Measurements from ENCODE around the gene CLNS1A. TPM values are rescaled to one million over a fixed set of nuclear protein-coding genes. Genes with fewer than 3 reads are reported as not detected.

Gene CLNS1A
- total RNA-seq, 1 experiment from 2014 or later: 151 TPM

GRCh38 chr11:77630157-77630710, 7.4 kb downstream of the CLNS1A start:
- Histone ChIP-seq H3K4me3 (replicated peaks in 1 of 2; ENCODE audit: low read depth in 1 of 2, low read length in 2 of 2) (no peak overlapping the region), H3K79me2 (ENCODE audit: insufficient read depth, low read length) (peaks cover 92% of the 10 kb centered on the region), H3K36me3 (ENCODE audit: control insufficient read depth in 1 of 2, insufficient read depth in 2 of 2, low read length in 2 of 2) (peaks cover 11 to 16% of the 10 kb centered on the region in 2 experiments; a peak in 2 of 4 replicates), H3K9ac (ENCODE audit: low read length) (no peak overlapping the region), H3K4me2 (ENCODE audit: low read length) (no peak overlapping the region), H3K27ac (ENCODE audit: low read depth, low read length) (no peak overlapping the region), H3K9me2 (ENCODE audit: insufficient read depth) (no peaks in the 10 kb centered on the region), H3K9me3 (ENCODE audit: control insufficient read depth in 1 of 2, insufficient read depth in 1 of 2, low read depth in 1 of 2, low read length in 2 of 2) (no peaks in the 10 kb centered on the region), H2AFZ (ENCODE audit: low read depth, low read length, poor library complexity, severe bottlenecking) (no peak overlapping the region), H4K20me1 (ENCODE audit: insufficient read depth) (no peaks in the 10 kb centered on the region; the same call in 1 of the 2 replicates), H3K27me3 (ENCODE audit: insufficient read depth, low read length) (no peaks in the 10 kb centered on the region), H3K4me1 (ENCODE audit: control insufficient read depth in 1 of 2, insufficient read depth in 2 of 2, low read length in 2 of 2) (0 out of 4 replicates have a peak, but pooled peaks cover 0 to 2% of the 10 kb centered on the region in 2 experiments)
- ATAC-seq (no peak), DNase-seq (ENCODE audit: low read depth, low spot score) (no peak)
- intact Hi-C loops (cut with micrococcal nuclease): no loop called here
- ChIA-PET CTCF (interaction anchor here (2.0 kb wide), 1 partner anchor 10 kb away, joined by 7 read pairs; no protein-coding TSS in a partner anchor), RAD21 (ENCODE audit: low non-redundant PET in 1 of 2, low total read pairs in 2 of 2, uncharacterized antibody in 2 of 2, unreplicated experiment in 2 of 2) (no interaction called here), POLR2A (no interaction called here)
- TF ChIP-seq POLR2A (IDR thresholded peaks at IDR 0.05; ENCODE audit: borderline replicate concordance, extremely low read depth, insufficient read depth, insufficient read length) (no peak), CEBPB (IDR thresholded peaks at IDR 0.05; ENCODE audit: low read depth) (no peak), RAD21 (IDR thresholded peaks at IDR 0.05; ENCODE audit: low read depth) (no peak), TCF7L2 (IDR thresholded peaks at IDR 0.05; ENCODE audit: borderline replicate concordance, extremely low read depth, insufficient read depth, insufficient read length) (no peak)
- TF ChIP-seq, protein P1, sequence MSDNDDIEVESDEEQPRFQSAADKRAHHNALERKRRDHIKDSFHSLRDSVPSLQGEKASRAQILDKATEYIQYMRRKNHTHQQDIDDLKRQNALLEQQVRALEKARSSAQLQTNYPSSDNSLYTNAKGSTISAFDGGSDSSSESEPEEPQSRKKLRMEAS (IDR thresholded peaks at IDR 0.05): no peak
- BruUV-seq (replicated peaks): no TSS peak

DNA sequence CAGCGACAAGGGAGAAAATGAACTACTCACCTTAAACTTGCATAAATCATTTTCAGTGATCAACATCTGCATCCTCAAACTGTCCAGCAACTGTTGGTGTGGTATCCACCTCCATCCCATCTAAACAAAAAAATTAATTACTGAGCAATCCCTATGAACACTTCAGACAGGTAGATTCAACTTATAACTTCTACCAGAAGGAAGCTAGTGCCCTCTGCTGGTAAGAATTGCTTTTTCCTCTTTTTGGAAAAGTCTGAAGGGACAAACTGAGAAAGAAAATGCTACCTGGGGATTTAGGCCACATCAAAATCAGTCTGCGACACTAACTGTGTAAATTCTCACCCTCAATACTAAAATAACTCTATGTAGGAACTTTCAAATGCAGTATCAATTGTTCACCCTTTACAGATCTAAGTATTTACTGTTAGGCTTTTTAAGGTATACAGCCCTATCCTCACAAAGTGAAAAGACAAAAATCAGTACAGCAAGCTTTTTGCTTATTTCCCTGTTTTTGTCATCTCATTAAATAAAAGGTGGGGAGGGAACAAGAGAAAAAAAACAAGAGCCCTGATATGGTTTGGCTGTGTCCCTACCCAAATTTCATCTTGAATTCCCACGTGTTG, 17.9 kb downstream of the CLNS1A start:
- CTCF ChIA-PET: interaction anchor here (0.7 to 3.1 kb wide), 14 partner anchors 8 to 572 kb away, joined by 3 to 13 read pairs (median 4); partner anchors contain the start of gene MYO7A
- Histone ChIP-seq H3K4me3 (replicated peaks in 1 of 2; ENCODE audit: low read depth in 1 of 2, low read length in 2 of 2) (no peak overlapping the region), H3K9ac (ENCODE audit: low read length) (no peak overlapping the region), H3K4me2 (ENCODE audit: low read length) (no peak overlapping the region), H2AFZ (ENCODE audit: low read depth, low read length, poor library complexity, severe bottlenecking) (no peak overlapping the region), H3K27me3 (ENCODE audit: insufficient read depth, low read length) (no peaks in the 10 kb centered on the region), H3K27ac (ENCODE audit: low read depth, low read length) (no peak overlapping the region), H3K4me1 (ENCODE audit: control insufficient read depth in 1 of 2, insufficient read depth in 2 of 2, low read length in 2 of 2) (no peaks in the 10 kb centered on the region), H3K9me3 (ENCODE audit: control insufficient read depth in 1 of 2, insufficient read depth in 1 of 2, low read depth in 1 of 2, low read length in 2 of 2) (no peaks in the 10 kb centered on the region), H3K9me2 (ENCODE audit: insufficient read depth) (no peaks in the 10 kb centered on the region), H3K79me2 (ENCODE audit: insufficient read depth, low read length) (no peaks in the 10 kb centered on the region), H4K20me1 (ENCODE audit: insufficient read depth) (no peaks in the 10 kb centered on the region), H3K36me3 (ENCODE audit: control insufficient read depth in 1 of 2, insufficient read depth in 2 of 2, low read length in 2 of 2) (peaks cover 40 to 62% of the 10 kb centered on the region in 2 experiments; a peak in 3 of 4 replicates)
- ATAC-seq (peak; percentile 65), DNase-seq (ENCODE audit: low read depth, low spot score) (peak; percentile 44)
- RAD21 ChIA-PET (ENCODE audit: low non-redundant PET in 1 of 2, low total read pairs in 2 of 2, uncharacterized antibody in 2 of 2, unreplicated experiment in 2 of 2): no interaction called here
- POLR2A ChIA-PET: no interaction called here
- intact Hi-C loops (cut with micrococcal nuclease): loop anchor here (1.0 kb wide), 2 partner anchors 427 to 492 kb away; no protein-coding TSS in a partner anchor
- no peak for TF ChIP-seq EZH2phosphoT487 (IDR thresholded peaks at IDR 0.05; ENCODE audit: borderline replicate concordance)
- no peak for TF ChIP-seq ATF3 (IDR thresholded peaks at IDR 0.05)
- peak; percentile 63 to 80 (median 78) for TF ChIP-seq CTCF (IDR thresholded peaks at IDR 0.05 in 2 of 3, conservative IDR thresholded peaks at IDR 0.05 in 1 of 3; ENCODE audit: borderline replicate concordance in 1 of 3, insufficient read depth in 1 of 3, low read depth in 2 of 3, low read length in 2 of 3)
- TF ChIP-seq RAD21 (IDR thresholded peaks at IDR 0.05; ENCODE audit: low read depth): peak; percentile 81
- BruUV-seq (replicated peaks): no TSS peak

Measured in HCT116 (cell line).